ENCODE data around the gene ARHGAP30.
"Not testable (repeated sequence)": the region's sequence is repeated elsewhere in the genome, so short reads cannot be mapped to it uniquely, and the experiment has no call there.

ARHGAP30 gene

GRCh38 chr1:161022432-161022831 is 47.3 kb downstream of the ARHGAP30 start:
- not testable (repeated sequence) for H3K36me3 ChIP-seq (ENCODE audit: control insufficient read depth in 2 of 2, insufficient read depth in 2 of 2, low read length in 2 of 2); H3K9ac ChIP-seq (ENCODE audit: low read depth in 1 of 2, low read length in 2 of 2); H3K27me3 ChIP-seq (ENCODE audit: control insufficient read depth in 2 of 2, insufficient read depth in 2 of 2, low read length in 2 of 2); H3K9me3 ChIP-seq (ENCODE audit: control insufficient read depth in 2 of 2, low read length in 2 of 2)
- H3K27ac ChIP-seq (ENCODE audit: low read depth in 2 of 2, low read length in 2 of 2): peak overlapping the region in 1 of 2 donors; percentile 94
- peaks cover 16 to 38% of the 10 kb centered on the region in 2 donors for H3K4me1 ChIP-seq (ENCODE audit: control insufficient read depth in 2 of 2, insufficient read depth in 2 of 2, low read length in 2 of 2)
- H3K4me3 ChIP-seq (ENCODE audit: low read length in 2 of 2): peak overlapping the region in 1 of 2 donors; percentile 97

- Histone ChIP-seq H3K36me3 (ENCODE audit: control insufficient read depth in 2 of 2, insufficient read depth in 2 of 2, low read length in 2 of 2) (no peaks in the 10 kb centered on the region), H3K4me3 (ENCODE audit: low read length in 2 of 2) (peak overlapping the region; percentile 81 to 97), H3K9ac (ENCODE audit: low read depth in 1 of 2, low read length in 2 of 2) (peak overlapping the region; percentile 75 to 93), H3K27me3 (ENCODE audit: control insufficient read depth in 2 of 2, insufficient read depth in 2 of 2, low read length in 2 of 2) (no peaks in the 10 kb centered on the region), H3K4me1 (ENCODE audit: control insufficient read depth in 2 of 2, insufficient read depth in 2 of 2, low read length in 2 of 2) (peaks cover 16 to 38% of the 10 kb centered on the region in 2 donors), H3K27ac (ENCODE audit: low read depth in 2 of 2, low read length in 2 of 2) (peak overlapping the region; percentile 94 to 95), H3K9me3 (ENCODE audit: control insufficient read depth in 2 of 2, low read length in 2 of 2) (no peaks in the 10 kb centered on the region)
Observed at GRCh38 chr1:161021970-161022353, 47.7 kb downstream of the ARHGAP30 start.

- Histone ChIP-seq H3K9ac (ENCODE audit: low read depth in 1 of 2, low read length in 2 of 2) (peak overlapping the region; percentile 93 to 97), H3K27ac (ENCODE audit: low read depth in 2 of 2, low read length in 2 of 2) (peak overlapping the region; percentile 94 to 95), H3K9me3 (ENCODE audit: control insufficient read depth in 2 of 2, low read length in 2 of 2) (no peaks in the 10 kb centered on the region), H3K36me3 (ENCODE audit: control insufficient read depth in 2 of 2, insufficient read depth in 2 of 2, low read length in 2 of 2) (no peaks in the 10 kb centered on the region), H3K27me3 (ENCODE audit: control insufficient read depth in 2 of 2, insufficient read depth in 2 of 2, low read length in 2 of 2) (no peaks in the 10 kb centered on the region), H3K4me3 (ENCODE audit: low read length in 2 of 2) (peak overlapping the region; percentile 81 to 97), H3K4me1 (ENCODE audit: control insufficient read depth in 2 of 2, insufficient read depth in 2 of 2, low read length in 2 of 2) (peaks cover 16 to 41% of the 10 kb centered on the region in 2 donors)
Observed at GRCh38 chr1:161021165-161021969, 48.3 kb downstream of the ARHGAP30 start.

GRCh38 chr1:161020509-161021164 is 49.1 kb downstream of the ARHGAP30 start, which contains the start of gene F11R:
TSS of gene F11R (minus strand) at chr1:161021152. CDS start at chr1:161021073, 79 bp downstream.
- Histone ChIP-seq H3K9me3 (ENCODE audit: control insufficient read depth in 2 of 2, low read length in 2 of 2) (no peaks in the 10 kb centered on the region), H3K27ac (ENCODE audit: low read depth in 2 of 2, low read length in 2 of 2) (peak within 1 kb of the TSS; percentile 94 to 95), H3K4me1 (ENCODE audit: control insufficient read depth in 2 of 2, insufficient read depth in 2 of 2, low read length in 2 of 2) (peaks cover 16 to 41% of the 10 kb centered on the region in 2 donors), H3K9ac (ENCODE audit: low read depth in 1 of 2, low read length in 2 of 2) (peak within 1 kb of the TSS; percentile 93 to 97), H3K4me3 (ENCODE audit: low read length in 2 of 2) (peak within 1 kb of the TSS; percentile 81 to 97), H3K27me3 (ENCODE audit: control insufficient read depth in 2 of 2, insufficient read depth in 2 of 2, low read length in 2 of 2) (no peaks in the 10 kb centered on the region), H3K36me3 (ENCODE audit: control insufficient read depth in 2 of 2, insufficient read depth in 2 of 2, low read length in 2 of 2) (no peaks in the 10 kb centered on the region)

GRCh38 chr1:161019751-161020495 is 49.8 kb downstream of the ARHGAP30 start:
- Histone ChIP-seq H3K4me3 (ENCODE audit: low read length in 2 of 2) (peak overlapping the region; percentile 81 to 97), H3K27ac (ENCODE audit: low read depth in 2 of 2, low read length in 2 of 2) (peak overlapping the region; percentile 94 to 95), H3K9ac (ENCODE audit: low read depth in 1 of 2, low read length in 2 of 2) (peak overlapping the region; percentile 93 to 97), H3K36me3 (ENCODE audit: control insufficient read depth in 2 of 2, insufficient read depth in 2 of 2, low read length in 2 of 2) (no peaks in the 10 kb centered on the region), H3K27me3 (ENCODE audit: control insufficient read depth in 2 of 2, insufficient read depth in 2 of 2, low read length in 2 of 2) (no peaks in the 10 kb centered on the region), H3K9me3 (ENCODE audit: control insufficient read depth in 2 of 2, low read length in 2 of 2) (no peaks in the 10 kb centered on the region), H3K4me1 (ENCODE audit: control insufficient read depth in 2 of 2, insufficient read depth in 2 of 2, low read length in 2 of 2) (peaks cover 16 to 41% of the 10 kb centered on the region in 2 donors)

- H3K27me3 ChIP-seq (ENCODE audit: control insufficient read depth in 2 of 2, insufficient read depth in 2 of 2, low read length in 2 of 2); H3K36me3 ChIP-seq (ENCODE audit: control insufficient read depth in 2 of 2, insufficient read depth in 2 of 2, low read length in 2 of 2); H3K9me3 ChIP-seq (ENCODE audit: control insufficient read depth in 2 of 2, low read length in 2 of 2): not testable (repeated sequence)
- Histone ChIP-seq H3K4me3 (ENCODE audit: low read length in 2 of 2) (peak overlapping the region; percentile 81 to 97), H3K27ac (ENCODE audit: low read depth in 2 of 2, low read length in 2 of 2) (peak overlapping the region; percentile 94 to 95), H3K9ac (ENCODE audit: low read depth in 1 of 2, low read length in 2 of 2) (peak overlapping the region; percentile 47 to 93), H3K4me1 (ENCODE audit: control insufficient read depth in 2 of 2, insufficient read depth in 2 of 2, low read length in 2 of 2) (peaks cover 21 to 45% of the 10 kb centered on the region in 2 donors)
Observed at GRCh38 chr1:161019111-161019660, 50.5 kb downstream of the ARHGAP30 start.

GRCh38 chr1:161018631-161018930 is 51.1 kb downstream of the ARHGAP30 start:
- Histone ChIP-seq H3K9me3 (ENCODE audit: control insufficient read depth in 2 of 2, low read length in 2 of 2) (no peaks in the 10 kb centered on the region), H3K27me3 (ENCODE audit: control insufficient read depth in 2 of 2, insufficient read depth in 2 of 2, low read length in 2 of 2) (no peaks in the 10 kb centered on the region), H3K4me1 (ENCODE audit: control insufficient read depth in 2 of 2, insufficient read depth in 2 of 2, low read length in 2 of 2) (peaks cover 27 to 50% of the 10 kb centered on the region in 2 donors), H3K9ac (ENCODE audit: low read depth in 1 of 2, low read length in 2 of 2) (peak overlapping the region in 1 of 2 donors; percentile 21), H3K4me3 (ENCODE audit: low read length in 2 of 2) (peak overlapping the region; percentile 9 to 57), H3K27ac (ENCODE audit: low read depth in 2 of 2, low read length in 2 of 2) (peak overlapping the region; percentile 6 to 16), H3K36me3 (ENCODE audit: control insufficient read depth in 2 of 2, insufficient read depth in 2 of 2, low read length in 2 of 2) (no peaks in the 10 kb centered on the region)

GRCh38 chr1:161017756-161018630 is 51.7 kb downstream of the ARHGAP30 start:
- Histone ChIP-seq H3K36me3 (ENCODE audit: control insufficient read depth in 2 of 2, insufficient read depth in 2 of 2, low read length in 2 of 2) (no peaks in the 10 kb centered on the region), H3K27me3 (ENCODE audit: control insufficient read depth in 2 of 2, insufficient read depth in 2 of 2, low read length in 2 of 2) (no peaks in the 10 kb centered on the region), H3K4me1 (ENCODE audit: control insufficient read depth in 2 of 2, insufficient read depth in 2 of 2, low read length in 2 of 2) (peaks cover 33 to 55% of the 10 kb centered on the region in 2 donors), H3K9ac (ENCODE audit: low read depth in 1 of 2, low read length in 2 of 2) (peak overlapping the region in 1 of 2 donors; percentile 26), H3K4me3 (ENCODE audit: low read length in 2 of 2) (peak overlapping the region; percentile 9 to 57), H3K27ac (ENCODE audit: low read depth in 2 of 2, low read length in 2 of 2) (peak overlapping the region; percentile 3 to 10), H3K9me3 (ENCODE audit: control insufficient read depth in 2 of 2, low read length in 2 of 2) (no peaks in the 10 kb centered on the region)

GRCh38 chr1:161017181-161017580 is 52.5 kb downstream of the ARHGAP30 start:
- H3K27ac ChIP-seq (ENCODE audit: low read depth in 2 of 2, low read length in 2 of 2); H3K4me3 ChIP-seq (ENCODE audit: low read length in 2 of 2); H3K9ac ChIP-seq (ENCODE audit: low read depth in 1 of 2, low read length in 2 of 2); H3K27me3 ChIP-seq (ENCODE audit: control insufficient read depth in 2 of 2, insufficient read depth in 2 of 2, low read length in 2 of 2); H3K36me3 ChIP-seq (ENCODE audit: control insufficient read depth in 2 of 2, insufficient read depth in 2 of 2, low read length in 2 of 2); H3K9me3 ChIP-seq (ENCODE audit: control insufficient read depth in 2 of 2, low read length in 2 of 2): not testable (repeated sequence)
- H3K4me1 ChIP-seq (ENCODE audit: control insufficient read depth in 2 of 2, insufficient read depth in 2 of 2, low read length in 2 of 2): peaks cover 35 to 60% of the 10 kb centered on the region in 2 donors
